Measurements from ENCODE around the gene SLCO2B1.

DNA sequence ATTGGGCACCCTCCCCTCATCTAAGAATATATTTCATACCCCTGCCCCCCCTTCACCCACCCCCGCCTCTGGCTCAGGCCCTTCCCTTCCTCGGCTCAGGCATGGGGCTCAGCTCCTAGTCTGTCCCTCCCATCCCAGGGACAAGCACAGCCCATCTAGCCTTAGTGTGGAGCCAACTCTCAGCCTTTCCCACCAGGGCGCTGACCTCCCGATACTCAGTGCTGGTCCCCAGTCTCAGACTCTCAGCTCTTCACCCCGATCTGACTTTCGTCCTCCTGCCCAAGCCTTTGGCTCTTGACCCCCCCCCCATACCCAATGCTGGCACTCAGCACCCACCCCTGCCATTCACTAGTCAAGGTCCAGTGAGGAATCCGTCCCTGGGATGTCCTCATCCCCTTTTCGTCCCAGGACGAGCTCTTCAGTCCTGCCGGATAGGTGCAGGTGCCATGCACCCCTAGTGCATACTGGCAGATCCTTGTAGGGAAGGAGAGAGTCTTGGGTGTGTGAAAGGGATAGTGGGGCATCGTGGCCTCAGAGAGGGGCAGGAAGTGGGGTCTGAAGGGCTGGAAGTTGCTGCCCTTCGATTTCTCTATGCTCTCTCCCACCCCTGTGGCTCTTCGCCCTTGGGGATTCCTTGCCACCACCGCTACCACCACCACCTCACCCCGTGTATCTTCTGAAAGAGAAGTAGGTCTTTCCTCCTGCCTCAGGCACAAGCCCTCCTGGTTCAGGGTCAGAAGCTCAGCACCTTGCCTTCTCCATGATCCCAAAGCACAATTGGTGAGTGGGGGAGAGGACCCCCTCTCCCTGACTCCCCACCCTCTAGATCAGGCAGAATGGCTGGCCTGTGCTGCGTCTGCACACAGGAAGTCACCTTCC, 92.1 kb downstream of the SLCO2B1 start:
- TF ChIP-seq, protein P1, sequence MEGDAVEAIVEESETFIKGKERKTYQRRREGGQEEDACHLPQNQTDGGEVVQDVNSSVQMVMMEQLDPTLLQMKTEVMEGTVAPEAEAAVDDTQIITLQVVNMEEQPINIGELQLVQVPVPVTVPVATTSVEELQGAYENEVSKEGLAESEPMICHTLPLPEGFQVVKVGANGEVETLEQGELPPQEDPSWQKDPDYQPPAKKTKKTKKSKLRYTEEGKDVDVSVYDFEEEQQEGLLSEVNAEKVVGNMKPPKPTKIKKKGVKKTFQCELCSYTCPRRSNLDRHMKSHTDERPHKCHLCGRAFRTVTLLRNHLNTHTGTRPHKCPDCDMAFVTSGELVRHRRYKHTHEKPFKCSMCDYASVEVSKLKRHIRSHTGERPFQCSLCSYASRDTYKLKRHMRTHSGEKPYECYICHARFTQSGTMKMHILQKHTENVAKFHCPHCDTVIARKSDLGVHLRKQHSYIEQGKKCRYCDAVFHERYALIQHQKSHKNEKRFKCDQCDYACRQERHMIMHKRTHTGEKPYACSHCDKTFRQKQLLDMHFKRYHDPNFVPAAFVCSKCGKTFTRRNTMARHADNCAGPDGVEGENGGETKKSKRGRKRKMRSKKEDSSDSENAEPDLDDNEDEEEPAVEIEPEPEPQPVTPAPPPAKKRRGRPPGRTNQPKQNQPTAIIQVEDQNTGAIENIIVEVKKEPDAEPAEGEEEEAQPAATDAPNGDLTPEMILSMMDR (IDR thresholded peaks at IDR 0.05; ENCODE audit: insufficient read depth, low read depth, low read length): no peak
- no peak for TF ChIP-seq EZH2 (IDR thresholded peaks at IDR 0.05; ENCODE audit: insufficient read depth, low read length)
